SK-N-SH treated with all-trans-retinoic acid at 6 μM for 48 hours (cell line): ENCODE data around the gene BCDIN3D.

Experiments used
- ESRRG ChIP-seq: fragments of 250-450 bp; sonication (Bioruptor Pico); IDR thresholded peaks from 2 replicates; pipeline ENCODE4 v1.6.1; 2021; ENCODE audit warnings: mild to moderate bottlenecking
- GLIS3 ChIP-seq: fragments of 250-450 bp; sonication (Bioruptor Pico); IDR thresholded peaks from 2 replicates; pipeline ENCODE4 v1.5.0; 2020; ENCODE audit warnings: mild to moderate bottlenecking, moderate library complexity
- ISL1 ChIP-seq: fragments of 250-450 bp; sonication (Bioruptor Pico); IDR thresholded peaks from 2 replicates; pipeline ENCODE4 v2.1.2; 2022; ENCODE audit warnings: mild to moderate bottlenecking, moderate library complexity
- PATZ1 ChIP-seq: fragments of 250-450 bp; sonication (Bioruptor Pico); IDR thresholded peaks from 2 replicates; pipeline ENCODE4 v1.8.0; 2020; ENCODE audit warnings: mild to moderate bottlenecking, moderate library complexity, borderline replicate concordance
- PPARA ChIP-seq: fragments of 250-450 bp; sonication (Bioruptor Pico); IDR thresholded peaks from 2 replicates; pipeline ENCODE4 v1.5.0; 2020; ENCODE audit warnings: mild to moderate bottlenecking, borderline replicate concordance
- SNAI2 ChIP-seq: fragments of 250-450 bp; sonication (Bioruptor Pico); IDR thresholded peaks from 2 replicates; pipeline ENCODE4 v1.5.0; 2020; ENCODE audit warnings: mild to moderate bottlenecking, moderate library complexity
- TOX ChIP-seq: fragments of 250-450 bp; sonication (Bioruptor Pico); IDR thresholded peaks from 2 replicates; pipeline ENCODE4 v1.8.0; 2021; ENCODE audit warnings: mild to moderate bottlenecking, moderate library complexity, borderline replicate concordance
- TSHZ2 ChIP-seq: fragments of 250-450 bp; sonication (Bioruptor Pico); IDR thresholded peaks from 2 replicates; pipeline ENCODE4 v1.5.0; 2020; ENCODE audit warnings: mild to moderate bottlenecking, moderate library complexity
- ZFP3 ChIP-seq: fragments of 250-450 bp; sonication (Bioruptor Pico); IDR thresholded peaks from 2 replicates; pipeline ENCODE4 v1.5.0; 2020; ENCODE audit warnings: mild to moderate bottlenecking, moderate library complexity
- ZFP30 ChIP-seq: fragments of 450-650 bp; formaldehyde crosslinking; IDR thresholded peaks from 2 replicates; pipeline ENCODE4 v1.5.0; 2022; ENCODE audit warnings: mild to moderate bottlenecking, moderate library complexity
- ZNF565 ChIP-seq: fragments of 450-650 bp; formaldehyde crosslinking; conservative IDR thresholded peaks from 2 replicates; pipeline ENCODE4 v1.5.0; 2020; ENCODE audit warnings: low read depth, mild to moderate bottlenecking, moderate library complexity
- ZNF8 ChIP-seq: fragments of 450-650 bp; formaldehyde crosslinking; IDR thresholded peaks from 2 replicates; pipeline ENCODE4 v1.5.0; 2020; ENCODE audit warnings: mild to moderate bottlenecking, moderate library complexity
- TF ChIP-seq, protein P1 (sequence below): fragments of 250-450 bp; sonication (Bioruptor Pico); IDR thresholded peaks from 2 replicates; pipeline ENCODE4 v1.5.1; 2020; ENCODE audit warnings: low read depth, mild to moderate bottlenecking, moderate library complexity

GRCh38 chr12:49793620-49794019 is 49.3 kb downstream of the BCDIN3D start:
- TF ChIP-seq ZNF565 (no peak), ZFP30 (CRISPR knock-in tag) (no peak), SNAI2 (no peak), PATZ1 (CRISPR knock-in tag) (no peak), GLIS3 (CRISPR knock-in tag) (no peak), ZNF8 (no peak), TSHZ2 (CRISPR knock-in tag) (no peak), TOX (CRISPR knock-in tag) (no peak), ZFP3 (CRISPR knock-in tag) (no peak), PPARA (CRISPR knock-in tag) (no peak), ESRRG (CRISPR knock-in tag) (no peak), ISL1 (CRISPR knock-in tag) (no peak)
- TF ChIP-seq, protein P1, sequence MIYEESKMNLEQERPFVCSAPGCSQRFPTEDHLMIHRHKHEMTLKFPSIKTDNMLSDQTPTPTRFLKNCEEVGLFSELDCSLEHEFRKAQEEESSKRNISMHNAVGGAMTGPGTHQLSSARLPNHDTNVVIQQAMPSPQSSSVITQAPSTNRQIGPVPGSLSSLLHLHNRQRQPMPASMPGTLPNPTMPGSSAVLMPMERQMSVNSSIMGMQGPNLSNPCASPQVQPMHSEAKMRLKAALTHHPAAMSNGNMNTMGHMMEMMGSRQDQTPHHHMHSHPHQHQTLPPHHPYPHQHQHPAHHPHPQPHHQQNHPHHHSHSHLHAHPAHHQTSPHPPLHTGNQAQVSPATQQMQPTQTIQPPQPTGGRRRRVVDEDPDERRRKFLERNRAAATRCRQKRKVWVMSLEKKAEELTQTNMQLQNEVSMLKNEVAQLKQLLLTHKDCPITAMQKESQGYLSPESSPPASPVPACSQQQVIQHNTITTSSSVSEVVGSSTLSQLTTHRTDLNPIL: no peak
